Left lung (tissue), 10 donors: Measurements from ENCODE around the gene PTPRD. TPM values are rescaled to one million over a fixed set of nuclear protein-coding genes. Genes with fewer than 3 reads are reported as not detected.

Experiments used
- ATAC-seq: fragments of 200-7000 bp; cut with Tn5 transposase; one replicate; pipeline ENCODE4 v1.9.1; 2020; ENCODE audit warnings: moderate library complexity
- DNase-seq, 4 donors: peaks; one replicate each; pipeline ENCODE4 v3.0.0-alpha.2; 2013 to 2020
- H3K27ac ChIP-seq, 2 donors: fragments of 200-600 bp; sonication (generic) in 1 of 2; one replicate each; pipeline versions ENCODE4 v1.5.0 to v1.8.0; 2020 to 2021
- H3K27me3 ChIP-seq, 2 donors: fragments of 200-600 bp; sonication (generic) in 1 of 2; one replicate each; pipeline versions ENCODE4 v1.5.0 to v1.8.0; 2020 to 2021
- H3K36me3 ChIP-seq, 2 donors: fragments of 200-600 bp; sonication (generic) in 1 of 2; one replicate each; pipeline versions ENCODE4 v1.5.0 to v1.8.0; 2020 to 2021
- H3K4me1 ChIP-seq, 2 donors: fragments of 200-600 bp; one replicate each; pipeline ENCODE4 v1.8.0; 2021
- H3K4me3 ChIP-seq, 2 donors: fragments of 200-600 bp; sonication (generic) in 1 of 2; one replicate each; pipeline versions ENCODE4 v1.5.0 to v1.8.0; 2020 to 2021; ENCODE audit warnings: mild to moderate bottlenecking in 1 of 2
- H3K9me3 ChIP-seq, 2 donors: fragments of 200-600 bp; sonication (generic) in 1 of 2; one replicate each; pipeline versions ENCODE4 v1.5.0 to v1.8.0; 2020 to 2021
- CTCF ChIP-seq, 2 donors: fragments of 200-600 bp; sonication (generic) in 1 of 2; IDR thresholded peaks; one replicate each; pipeline versions ENCODE4 v1.5.0 to v1.8.0; 2021; ENCODE audit warnings: antibody characterized with exemption in 2 of 2
- intact Hi-C, 2 donors: fragments of 100-400 bp; cut with DNase I; formaldehyde crosslinking; loops; one replicate each; pipeline versions ENCODE4 v1.11.2 to v1.14.2; 2022
- polyA plus RNA-seq, 6 donors: library from polyadenylated mRNA; unstranded; fragments of 120-200 nt; gene quantifications; one replicate each; pipeline ENCODE4 v1.2.1, GENCODE V29; 2013; ENCODE audit not compliant: insufficient read length in 6 of 6
- total RNA-seq, 2 donors: library from RNA; stranded (reverse); fragmentation: NEBNext Ultra II Directional; extraction: Animal tissue kit (Norgen Biotek cat#: 25700); gene quantifications; one replicate each; pipeline ENCODE4 v1.2.1, GENCODE V29; 2021
- donor health status: DM: no; HTN: yes; CAD: no.
- donor health status: DM: no; HTN: no; CAD: no.

The PTPRD gene
- total and polyA plus RNA-seq, 8 donors: 24.2 to 167 (median 139) TPM

- Histone ChIP-seq H3K4me1 (no peaks in the 10 kb centered on the region), H3K36me3 (no peaks in the 10 kb centered on the region), H3K27me3 (no peaks in the 10 kb centered on the region), H3K9me3 (no peaks in the 10 kb centered on the region), H3K4me3 (no peak overlapping the region), H3K27ac (no peak overlapping the region)
- no peak for TF ChIP-seq CTCF (IDR thresholded peaks at IDR 0.05)
- intact Hi-C loops: no loop called here
- DNase-seq (no peak), ATAC-seq (no peak)
Observed at GRCh38 chr9:8709731-8710130, 1903.1 kb downstream of the PTPRD start.

- ATAC-seq (no peak), DNase-seq (no peak)
- TF ChIP-seq CTCF (IDR thresholded peaks at IDR 0.05): no peak
- Histone ChIP-seq H3K36me3 (no peaks in the 10 kb centered on the region), H3K4me1 (no peaks in the 10 kb centered on the region), H3K9me3 (no peaks in the 10 kb centered on the region), H3K4me3 (no peak overlapping the region), H3K27me3 (no peaks in the 10 kb centered on the region), H3K27ac (no peak overlapping the region)
- intact Hi-C loops: no loop called here
Observed at GRCh38 chr9:8708728-8709127, 1904.1 kb downstream of the PTPRD start.

GRCh38 chr9:8706998-8707397 is 1905.8 kb downstream of the PTPRD start:
- no peak overlapping the region for H3K4me3 ChIP-seq
- H3K27me3 ChIP-seq: no peaks in the 10 kb centered on the region
- intact Hi-C loops: no loop called here
- ATAC-seq (no peak), DNase-seq (no peak)
- H3K4me1 ChIP-seq: no peaks in the 10 kb centered on the region
- no peaks in the 10 kb centered on the region for H3K9me3 ChIP-seq
- TF ChIP-seq CTCF (IDR thresholded peaks at IDR 0.05): no peak
- no peaks in the 10 kb centered on the region for H3K36me3 ChIP-seq
- H3K27ac ChIP-seq: no peak overlapping the region

- DNase-seq (no peak), ATAC-seq (no peak)
- intact Hi-C loops: no loop called here
- H3K9me3 ChIP-seq: no peaks in the 10 kb centered on the region
- H3K36me3 ChIP-seq: no peaks in the 10 kb centered on the region
- no peak for TF ChIP-seq CTCF (IDR thresholded peaks at IDR 0.05)
- H3K27me3 ChIP-seq: no peaks in the 10 kb centered on the region
- no peak overlapping the region for H3K4me3 ChIP-seq
- H3K27ac ChIP-seq: no peak overlapping the region
- no peaks in the 10 kb centered on the region for H3K4me1 ChIP-seq
Observed at GRCh38 chr9:8706531-8706930, 1906.3 kb downstream of the PTPRD start.

GRCh38 chr9:8705861-8706260 is 1906.9 kb downstream of the PTPRD start:
- no peaks in the 10 kb centered on the region for H3K27me3 ChIP-seq
- no peak for TF ChIP-seq CTCF (IDR thresholded peaks at IDR 0.05)
- H3K27ac ChIP-seq: no peak overlapping the region
- no peak overlapping the region for H3K4me3 ChIP-seq
- H3K4me1 ChIP-seq: no peaks in the 10 kb centered on the region
- H3K36me3 ChIP-seq: no peaks in the 10 kb centered on the region
- intact Hi-C loops: no loop called here
- H3K9me3 ChIP-seq: no peaks in the 10 kb centered on the region
- ATAC-seq: no peak
- no peak for DNase-seq
